Stomach (tissue), 9 donors: ENCODE measurements around the gene ZMIZ1. TPM values are rescaled to one million over a fixed set of nuclear protein-coding genes. Genes with fewer than 3 reads are reported as not detected.

ENCODE experiments used
- DNase-seq, 2 donors: peaks; one replicate each; pipeline versions ENCODE4 v3.0.0 to v3.0.0-alpha.2; 2013 to 2019
- H3K27ac ChIP-seq, 5 donors: fragments of 200-600 bp in 4 of 5; sonication (generic) in 4 of 5; one replicate each; pipeline ENCODE4 v1.5.1; 2013 to 2019; ENCODE audit warnings: mild to moderate bottlenecking in 1 of 5, moderate library complexity in 1 of 5
- H3K27me3 ChIP-seq, 3 donors: fragments of 200-600 bp; sonication (generic); one replicate each; pipeline ENCODE4 v1.5.1; 2017 to 2019; ENCODE audit warnings: mixed run types in 1 of 3
- H3K36me3 ChIP-seq, 4 donors: fragments of 200-600 bp; sonication (generic); 1 replicate in 3 of 4; 2 replicates in 1 of 4; pipeline ENCODE4 v1.5.1; 2016 to 2019
- H3K4me1 ChIP-seq, 4 donors: fragments of 200-600 bp; sonication (generic); one replicate each; pipeline ENCODE4 v1.5.1; 2016 to 2019
- H3K4me3 ChIP-seq, 4 donors: fragments of 200-600 bp; sonication (generic) in 3 of 4; one replicate each; pipeline ENCODE4 v1.5.1; 2016 to 2019; ENCODE audit warnings: mild to moderate bottlenecking in 1 of 4
- H3K9me3 ChIP-seq, 4 donors: fragments of 200-600 bp; sonication (generic); one replicate each; pipeline ENCODE4 v1.5.1; 2016 to 2019
- CTCF ChIP-seq, 7 experiments: fragments of 450-650 bp in 4 of 7; fragments of 200-600 bp in 3 of 7; sonication (generic) in 3 of 7; IDR thresholded peaks; one replicate each; pipeline ENCODE4 v1.5.1; 2016 to 2019; ENCODE audit warnings: antibody characterized with exemption in 7 of 7, control low read depth in 2 of 7, mild to moderate bottlenecking in 1 of 7
- EP300 ChIP-seq: sonication (generic); formaldehyde crosslinking; IDR thresholded peaks from one replicate; pipeline ENCODE4 v1.6.1; 2017; ENCODE audit warnings: antibody characterized with exemption
- POLR2A ChIP-seq, 4 donors: fragments of 450-650 bp; IDR thresholded peaks; one replicate each; pipeline ENCODE4 v1.6.1; 2016; ENCODE audit warnings: antibody characterized with exemption in 4 of 4, control low read depth in 2 of 4, mild to moderate bottlenecking in 1 of 4, moderate library complexity in 1 of 4
- POLR2AphosphoS5 ChIP-seq, 3 donors: sonication (generic); formaldehyde crosslinking; IDR thresholded peaks; one replicate each; pipeline ENCODE4 v1.6.1; 2016; ENCODE audit warnings: antibody characterized with exemption in 3 of 3
- WGBS, 5 donors: extraction: QIAGEN DNeasy Blood & Tissue Kit in 3 of 5; methylation state at CpG; one replicate each; pipeline versions ENCODE4 v1.1.5 to v1.1.7; 2013 to 2018; 5-methylcytosine and 5-hydroxymethylcytosine counted together
- intact Hi-C: fragments of 100-400 bp; cut with DNase I; formaldehyde crosslinking; loops from one replicate; pipeline ENCODE4 v1.15.1; 2023; ENCODE audit warnings: low total_unique reads
- polyA plus RNA-seq, 3 donors: library from polyadenylated mRNA; stranded (reverse); fragments of 200-250 nt; gene quantifications; one replicate each; pipeline ENCODE4 v1.2.3, GENCODE V29; 2013
- total RNA-seq, 5 donors: library from RNA; depleted of rRNA; stranded (reverse); fragments of >200 nt; gene quantifications; one replicate each; pipeline versions ENCODE4 v1.1.0 to v1.2.3, GENCODE V29; 2014 to 2016
- donor health status: healthy with polysubstance abuse.
- donor health status: Bipolar disorder and iron deficiency.
- donor health status: healthy.

ZMIZ1 gene
- total and polyA plus RNA-seq, 8 donors: 17.7 to 103 (median 26.3) TPM

GRCh38 chr10:79182781-79183467 is 114.2 kb downstream of the ZMIZ1 start:
- DNase-seq: peak; percentile 52 to 60
- Histone ChIP-seq H3K27ac (peak overlapping the region; percentile 15 to 80 (median 58)), H3K4me1 (peaks cover 80 to 100% (median 94%) of the 10 kb centered on the region in 4 donors)

GRCh38 chr10:79183468-79183865 is 114.7 kb downstream of the ZMIZ1 start:
- intact Hi-C loops: no loop called here
- WGBS, 5 donors: 76 to 81% (median 78%) methylated on average over 5 of the region's 5 CpGs
- peaks cover 78 to 100% (median 94%) of the 10 kb centered on the region in 4 donors for H3K4me1 ChIP-seq

More at GRCh38 chr10:79182781-79183467, 114.2 kb downstream of the ZMIZ1 start:
- WGBS, 5 donors: 35 to 59% (median 47%) methylated on average over 14 of the region's 14 CpGs
- intact Hi-C loops: no loop called here
- TF ChIP-seq CTCF (IDR thresholded peaks at IDR 0.05) (no peak), POLR2AphosphoS5 (IDR thresholded peaks at IDR 0.05) (peak in 1 of 3 donors; percentile 26)
- H3K36me3 ChIP-seq: peaks cover 0 to 45% (median 11%) of the 10 kb centered on the region in 4 donors
- H3K9me3 ChIP-seq: no peaks in the 10 kb centered on the region
- H3K27me3 ChIP-seq: no peaks in the 10 kb centered on the region
- no peak overlapping the region for H3K4me3 ChIP-seq

GRCh38 chr10:79184145-79184625 is 115.4 kb downstream of the ZMIZ1 start:
- peak; percentile 50 to 65 for DNase-seq
- intact Hi-C loops: no loop called here
- 34 to 47% (median 39%) methylated on average over 7 of the region's 7 CpGs for WGBS, 5 donors
- TF ChIP-seq EP300 (no peak), POLR2AphosphoS5 (IDR thresholded peaks at IDR 0.05) (peak in 1 of 3 donors; percentile 64)
- no peaks in the 10 kb centered on the region for H3K27me3 ChIP-seq
- peaks cover 76 to 100% (median 93%) of the 10 kb centered on the region in 4 donors for H3K4me1 ChIP-seq
- no peaks in the 10 kb centered on the region for H3K9me3 ChIP-seq
- peaks cover 0 to 39% (median 14%) of the 10 kb centered on the region in 4 donors for H3K36me3 ChIP-seq
- H3K4me3 ChIP-seq: no peak overlapping the region
- H3K27ac ChIP-seq: peak overlapping the region; percentile 5 to 80 (median 67)

More at GRCh38 chr10:79183468-79183865, 114.7 kb downstream of the ZMIZ1 start:
- peaks cover 0 to 43% (median 14%) of the 10 kb centered on the region in 4 donors for H3K36me3 ChIP-seq
- no peak overlapping the region for H3K4me3 ChIP-seq
- no peaks in the 10 kb centered on the region for H3K9me3 ChIP-seq
- peak overlapping the region in 4 of 5 donors; percentile 49 to 80 (median 69) for H3K27ac ChIP-seq
- H3K27me3 ChIP-seq: no peaks in the 10 kb centered on the region
- TF ChIP-seq CTCF (IDR thresholded peaks at IDR 0.05) (no peak), POLR2AphosphoS5 (IDR thresholded peaks at IDR 0.05) (no peak), POLR2A (IDR thresholded peaks at IDR 0.05) (no peak), EP300 (no peak)
- DNase-seq: no peak

GRCh38 chr10:79184657-79185056 is 115.9 kb downstream of the ZMIZ1 start:
- Histone ChIP-seq H3K27ac (peak overlapping the region in 4 of 5 donors; percentile 49 to 80 (median 69)), H3K9me3 (no peaks in the 10 kb centered on the region), H3K4me1 (peaks cover 76 to 100% (median 93%) of the 10 kb centered on the region in 4 donors), H3K27me3 (no peaks in the 10 kb centered on the region), H3K4me3 (no peak overlapping the region), H3K36me3 (peaks cover 0 to 36% (median 14%) of the 10 kb centered on the region in 4 donors)
- DNase-seq: no peak
- TF ChIP-seq POLR2A (IDR thresholded peaks at IDR 0.05): no peak
- TF ChIP-seq EP300: no peak
- no peak for TF ChIP-seq POLR2AphosphoS5 (IDR thresholded peaks at IDR 0.05)
- intact Hi-C loops: no loop called here
- 59 to 74% (median 64%) methylated on average over 6 of the region's 6 CpGs for WGBS, 5 donors

- H3K4me1 ChIP-seq: peaks cover 76 to 100% (median 91%) of the 10 kb centered on the region in 4 donors
- H3K36me3 ChIP-seq: peaks cover 0 to 35% (median 14%) of the 10 kb centered on the region in 4 donors
- no peak for TF ChIP-seq POLR2A (IDR thresholded peaks at IDR 0.05)
- no peak for TF ChIP-seq EP300
- TF ChIP-seq POLR2AphosphoS5 (IDR thresholded peaks at IDR 0.05): no peak
- no peak for TF ChIP-seq CTCF (IDR thresholded peaks at IDR 0.05)
- peak overlapping the region; percentile 36 to 80 (median 67) for H3K27ac ChIP-seq
- intact Hi-C loops: no loop called here
- H3K9me3 ChIP-seq: no peaks in the 10 kb centered on the region
- H3K4me3 ChIP-seq: no peak overlapping the region
- 33 to 52% (median 46%) methylated on average over 12 of the region's 12 CpGs for WGBS, 5 donors
- no peaks in the 10 kb centered on the region for H3K27me3 ChIP-seq
- peak in 1 of 2 donors; percentile 66 for DNase-seq
These were observed 116.5 kb downstream of the ZMIZ1 start for GRCh38 chr10:79185067-79185774.
